ENCODE measurements around the gene MYO7B. TPM values are rescaled to one million over a fixed set of nuclear protein-coding genes. Genes with fewer than 3 reads are reported as not detected.

Gene MYO7B
- polyA plus RNA-seq, 2 of the 4 experiments (the other 2 are of a cell fraction) = 0.04 to 0.09 TPM

DNA sequence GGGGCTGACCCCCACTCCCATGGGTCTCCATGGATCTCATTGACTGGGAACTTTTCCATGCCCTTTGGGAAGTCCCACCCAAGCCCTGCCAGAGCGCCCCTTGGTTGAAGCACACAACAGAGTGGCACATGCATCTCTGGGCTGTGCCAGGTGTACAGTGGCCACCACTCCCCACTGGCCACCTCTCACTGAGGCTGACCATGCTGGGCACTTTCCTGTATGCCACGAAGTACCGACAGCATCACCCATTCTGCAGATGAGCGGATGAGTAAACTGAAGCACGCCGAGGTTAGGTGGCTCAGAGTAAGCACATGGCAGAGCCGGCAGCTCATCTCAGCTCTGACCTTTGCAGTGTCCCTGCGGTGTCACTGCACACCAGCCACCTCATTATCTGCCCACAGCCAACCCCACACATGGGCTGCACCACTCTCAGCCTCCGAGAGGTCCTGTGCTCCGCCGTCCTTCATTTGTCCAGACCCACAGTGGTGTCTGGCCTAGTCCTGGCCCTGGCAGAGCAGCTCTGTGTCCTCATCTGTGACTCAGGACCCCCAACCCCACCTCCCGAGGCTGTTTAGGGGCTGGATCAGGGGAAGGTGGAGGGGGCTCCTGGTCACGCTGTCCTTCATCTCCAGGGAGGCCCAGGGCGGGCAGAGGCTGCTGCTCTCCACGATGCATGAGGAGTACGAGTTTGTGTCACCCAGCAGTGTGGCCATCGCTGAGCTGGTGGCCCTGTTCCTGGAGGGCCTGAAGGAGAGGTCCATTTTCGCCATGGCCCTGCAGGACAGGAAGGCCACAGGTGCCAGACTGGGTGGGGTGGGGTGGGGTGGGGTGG, 92.5 kb downstream of the MYO7B start:
- ChIA-PET POLR2A (interaction anchor here (2.5 kb wide), 1 partner anchor 102 kb away, joined by 5 read pairs; the partner anchor contains the start of gene IWS1), CTCF (interaction anchor here (0.6 to 3.2 kb wide), 2 partner anchors 22 to 174 kb away, joined by 6 to 11 read pairs; no protein-coding TSS in a partner anchor)
- H3K4me1 ChIP-seq = peaks cover 5% of the 10 kb centered on the region; the same call in 2 of the 3 replicates
- no peak for TF ChIP-seq RNF2 (IDR thresholded peaks at IDR 0.05; ENCODE audit: borderline replicate concordance, low read depth)
- TF ChIP-seq, protein P1, sequence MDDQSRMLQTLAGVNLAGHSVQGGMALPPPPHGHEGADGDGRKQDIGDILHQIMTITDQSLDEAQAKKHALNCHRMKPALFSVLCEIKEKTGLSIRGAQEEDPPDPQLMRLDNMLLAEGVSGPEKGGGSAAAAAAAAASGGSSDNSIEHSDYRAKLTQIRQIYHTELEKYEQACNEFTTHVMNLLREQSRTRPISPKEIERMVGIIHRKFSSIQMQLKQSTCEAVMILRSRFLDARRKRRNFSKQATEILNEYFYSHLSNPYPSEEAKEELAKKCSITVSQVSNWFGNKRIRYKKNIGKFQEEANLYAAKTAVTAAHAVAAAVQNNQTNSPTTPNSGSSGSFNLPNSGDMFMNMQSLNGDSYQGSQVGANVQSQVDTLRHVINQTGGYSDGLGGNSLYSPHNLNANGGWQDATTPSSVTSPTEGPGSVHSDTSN (IDR thresholded peaks at IDR 0.05) = no peak
- TF ChIP-seq FOSL2 (IDR thresholded peaks at IDR 0.05) = no peak
- no peak for TF ChIP-seq FOSL2 (CRISPR knock-in tag; IDR thresholded peaks at IDR 0.05)
- no peak for TF ChIP-seq HEYL (CRISPR knock-in tag; IDR thresholded peaks at IDR 0.05)
- TF ChIP-seq, protein P2, sequence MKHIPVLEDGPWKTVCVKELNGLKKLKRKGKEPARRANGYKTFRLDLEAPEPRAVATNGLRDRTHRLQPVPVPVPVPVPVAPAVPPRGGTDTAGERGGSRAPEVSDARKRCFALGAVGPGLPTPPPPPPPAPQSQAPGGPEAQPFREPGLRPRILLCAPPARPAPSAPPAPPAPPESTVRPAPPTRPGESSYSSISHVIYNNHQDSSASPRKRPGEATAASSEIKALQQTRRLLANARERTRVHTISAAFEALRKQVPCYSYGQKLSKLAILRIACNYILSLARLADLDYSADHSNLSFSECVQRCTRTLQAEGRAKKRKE (CRISPR knock-in tag; IDR thresholded peaks at IDR 0.05; ENCODE audit: low read depth) = no peak
- no peak for TF ChIP-seq EHMT2 (IDR thresholded peaks at IDR 0.05; ENCODE audit: low read depth)
- no peak for TF ChIP-seq HDAC2 (IDR thresholded peaks at IDR 0.05)
- no peak for TF ChIP-seq POLR2A (IDR thresholded peaks at IDR 0.05; ENCODE audit: low read length)
- no peak for TF ChIP-seq KDM5A (IDR thresholded peaks at IDR 0.05)
- DNase-seq (ENCODE audit: low read depth in 1 of 2, low spot score in 1 of 2) = no peak
- H3K9me3 ChIP-seq = no peaks in the 10 kb centered on the region
- 75% methylated on average over 15 of the region's 18 CpGs for WGBS (ENCODE audit: missing lambda C conversion rate)
- no peak overlapping the region for H3K4me3 ChIP-seq
- no peak for ATAC-seq
- no peak overlapping the region for H3K4me2 ChIP-seq
- FAIRE-seq = no peak
- H3K27ac ChIP-seq = no peak overlapping the region

DNA sequence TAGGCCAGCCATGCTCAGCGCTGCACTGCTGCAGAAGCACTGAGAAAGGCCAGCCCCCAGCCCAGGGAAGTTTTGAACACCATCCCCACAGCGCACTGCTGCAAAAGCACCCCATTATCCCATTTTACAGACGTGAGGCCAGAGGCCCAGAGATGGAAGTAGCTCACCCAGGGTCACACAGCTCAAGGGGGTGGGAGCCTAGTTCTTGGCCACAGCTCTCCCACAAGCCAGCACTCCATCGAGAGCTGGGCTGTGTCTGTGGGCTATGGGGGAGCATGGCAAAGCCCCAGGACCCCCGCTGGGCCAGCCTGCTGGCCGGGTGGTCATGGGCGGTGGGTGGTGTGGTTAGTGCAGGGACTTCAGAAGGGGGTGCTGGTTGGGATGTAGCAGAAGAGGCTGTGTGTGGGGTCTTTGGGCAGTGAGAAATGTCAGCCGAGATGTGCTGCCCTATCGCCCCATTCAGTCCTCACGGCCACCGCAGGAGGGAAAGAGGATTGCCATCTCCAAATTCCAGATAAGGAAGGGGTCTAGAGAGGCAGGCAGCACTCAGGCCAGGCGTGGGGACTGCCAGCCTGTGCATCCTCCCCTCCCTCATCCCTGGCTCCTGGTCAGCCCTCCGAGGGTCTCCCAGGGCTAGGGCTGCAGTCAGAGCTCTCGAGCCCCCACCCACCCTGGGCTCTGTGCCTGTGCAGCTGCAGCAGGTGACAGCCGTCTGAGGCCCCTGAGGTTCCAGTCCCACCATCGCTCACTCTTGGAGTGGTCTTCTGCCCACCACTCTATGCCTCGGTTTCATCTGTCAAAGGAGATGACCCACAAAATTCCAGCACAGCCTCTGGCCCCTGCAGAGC, 93.5 kb downstream of the MYO7B start:
- DNase-seq (ENCODE audit: low read depth in 1 of 2, low spot score in 1 of 2) = no peak
- Histone ChIP-seq H3K27ac (no peak overlapping the region), H3K9me3 (no peaks in the 10 kb centered on the region), H3K4me3 (no peak overlapping the region), H3K4me1 (no peaks in the 10 kb centered on the region; the same call in 2 of the 3 replicates), H3K4me2 (no peak overlapping the region)
- ChIA-PET POLR2A (interaction anchor here (2.5 kb wide), 1 partner anchor 103 kb away, joined by 5 read pairs; the partner anchor contains the start of gene IWS1), CTCF (interaction anchor here (0.6 to 3.2 kb wide), 2 partner anchors 21 to 173 kb away, joined by 6 to 11 read pairs; no protein-coding TSS in a partner anchor)
- ATAC-seq = no peak
- no peak for FAIRE-seq
- TF ChIP-seq CEBPB (IDR thresholded peaks at IDR 0.05) (no peak), PHF8 (IDR thresholded peaks at IDR 0.05; ENCODE audit: borderline replicate concordance, low read depth) (no peak), CHD4 (IDR thresholded peaks at IDR 0.05; ENCODE audit: borderline replicate concordance) (no peak), RCOR1 (IDR thresholded peaks at IDR 0.05; ENCODE audit: low read depth, low read length) (no peak), ZNF302 (CRISPR knock-in tag; IDR thresholded peaks at IDR 0.05) (no peak), CBX2 (IDR thresholded peaks at IDR 0.05; ENCODE audit: borderline replicate concordance, low read depth) (no peak), ZC3H11A (IDR thresholded peaks at IDR 0.05) (no peak), NR3C1 (IDR thresholded peaks at IDR 0.05) (no peak), RNF2 (IDR thresholded peaks at IDR 0.05; ENCODE audit: borderline replicate concordance, low read depth) (no peak), FOXS1 (CRISPR knock-in tag; IDR thresholded peaks at IDR 0.05) (no peak), SREBF2 (IDR thresholded peaks at IDR 0.05) (no peak)
- TF ChIP-seq, protein P3, sequence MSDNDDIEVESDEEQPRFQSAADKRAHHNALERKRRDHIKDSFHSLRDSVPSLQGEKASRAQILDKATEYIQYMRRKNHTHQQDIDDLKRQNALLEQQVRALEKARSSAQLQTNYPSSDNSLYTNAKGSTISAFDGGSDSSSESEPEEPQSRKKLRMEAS (IDR thresholded peaks at IDR 0.05) = no peak
- TF ChIP-seq, protein P1 (IDR thresholded peaks at IDR 0.05) = no peak
- TF ChIP-seq, protein P4, sequence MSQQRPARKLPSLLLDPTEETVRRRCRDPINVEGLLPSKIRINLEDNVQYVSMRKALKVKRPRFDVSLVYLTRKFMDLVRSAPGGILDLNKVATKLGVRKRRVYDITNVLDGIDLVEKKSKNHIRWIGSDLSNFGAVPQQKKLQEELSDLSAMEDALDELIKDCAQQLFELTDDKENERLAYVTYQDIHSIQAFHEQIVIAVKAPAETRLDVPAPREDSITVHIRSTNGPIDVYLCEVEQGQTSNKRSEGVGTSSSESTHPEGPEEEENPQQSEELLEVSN (IDR thresholded peaks at IDR 0.05; ENCODE audit: borderline replicate concordance, low read depth) = no peak
- WGBS (ENCODE audit: missing lambda C conversion rate) = 68% methylated on average over 14 of the region's 17 CpGs

Measured in A549 (cell line).